Left lung (tissue), 10 donors: ENCODE measurements around the gene ORAI3. TPM values are rescaled to one million over a fixed set of nuclear protein-coding genes. Genes with fewer than 3 reads are reported as not detected.

Experiments
- ATAC-seq: fragments of 200-7000 bp; cut with Tn5 transposase; one replicate; pipeline ENCODE4 v1.9.1; 2020; ENCODE audit warnings: moderate library complexity
- DNase-seq, 4 donors: peaks; one replicate each; pipeline ENCODE4 v3.0.0-alpha.2; 2013 to 2020
- H3K27ac ChIP-seq, 2 donors: fragments of 200-600 bp; sonication (generic) in 1 of 2; one replicate each; pipeline versions ENCODE4 v1.5.0 to v1.8.0; 2020 to 2021
- H3K27me3 ChIP-seq, 2 donors: fragments of 200-600 bp; sonication (generic) in 1 of 2; one replicate each; pipeline versions ENCODE4 v1.5.0 to v1.8.0; 2020 to 2021
- H3K36me3 ChIP-seq, 2 donors: fragments of 200-600 bp; sonication (generic) in 1 of 2; one replicate each; pipeline versions ENCODE4 v1.5.0 to v1.8.0; 2020 to 2021
- H3K4me1 ChIP-seq, 2 donors: fragments of 200-600 bp; one replicate each; pipeline ENCODE4 v1.8.0; 2021
- H3K4me3 ChIP-seq, 2 donors: fragments of 200-600 bp; sonication (generic) in 1 of 2; one replicate each; pipeline versions ENCODE4 v1.5.0 to v1.8.0; 2020 to 2021; ENCODE audit warnings: mild to moderate bottlenecking in 1 of 2
- H3K9me3 ChIP-seq, 2 donors: fragments of 200-600 bp; sonication (generic) in 1 of 2; one replicate each; pipeline versions ENCODE4 v1.5.0 to v1.8.0; 2020 to 2021
- CTCF ChIP-seq, 2 donors: fragments of 200-600 bp; sonication (generic) in 1 of 2; IDR thresholded peaks; one replicate each; pipeline versions ENCODE4 v1.5.0 to v1.8.0; 2021; ENCODE audit warnings: antibody characterized with exemption in 2 of 2
- intact Hi-C, 2 donors: fragments of 100-400 bp; cut with DNase I; formaldehyde crosslinking; loops; one replicate each; pipeline versions ENCODE4 v1.11.2 to v1.14.2; 2022
- polyA plus RNA-seq, 6 donors: library from polyadenylated mRNA; unstranded; fragments of 120-200 nt; gene quantifications; one replicate each; pipeline ENCODE4 v1.2.1, GENCODE V29; 2013; ENCODE audit not compliant: insufficient read length in 6 of 6
- total RNA-seq, 2 donors: library from RNA; stranded (reverse); fragmentation: NEBNext Ultra II Directional; extraction: Animal tissue kit (Norgen Biotek cat#: 25700); gene quantifications; one replicate each; pipeline ENCODE4 v1.2.1, GENCODE V29; 2021
- donor health status: DM: no; HTN: yes; CAD: no.
- donor health status: DM: no; HTN: no; CAD: no.

ORAI3 gene
- total and polyA plus RNA-seq, 8 donors, result 16.9 to 23.2 (median 18.9) TPM

GRCh38 chr16:30989469-30990047, 40.7 kb downstream of the ORAI3 start:
- ATAC-seq, result no peak
- Histone ChIP-seq H3K27ac (no peak overlapping the region), H3K36me3 (peaks cover 0 to 21% of the 10 kb centered on the region in 2 donors), H3K27me3 (peaks cover 0 to 9% of the 10 kb centered on the region in 2 donors), H3K4me1 (peaks cover 5 to 17% of the 10 kb centered on the region in 2 donors), H3K4me3 (no peak overlapping the region), H3K9me3 (no peaks in the 10 kb centered on the region)
- intact Hi-C loops, result loop anchor here in 1 of 2 donors (10.0 kb wide), 2 partner anchors 445 to 875 kb away; no protein-coding TSS in a partner anchor
- no peak for DNase-seq
- no peak for TF ChIP-seq CTCF (IDR thresholded peaks at IDR 0.05)

GRCh38 chr16:30990105-30990504, 41.2 kb downstream of the ORAI3 start:
- H3K4me3 ChIP-seq, result no peak overlapping the region
- H3K9me3 ChIP-seq, result no peaks in the 10 kb centered on the region
- peaks cover 0 to 18% of the 10 kb centered on the region in 2 donors for H3K36me3 ChIP-seq
- intact Hi-C loops, result no loop called here
- ATAC-seq (no peak), DNase-seq (no peak)
- TF ChIP-seq CTCF (IDR thresholded peaks at IDR 0.05), result no peak
- peaks cover 5 to 14% of the 10 kb centered on the region in 2 donors for H3K4me1 ChIP-seq
- peaks cover 0 to 9% of the 10 kb centered on the region in 2 donors for H3K27me3 ChIP-seq
- no peak overlapping the region for H3K27ac ChIP-seq

GRCh38 chr16:30991052-30991451, 42.2 kb downstream of the ORAI3 start:
- Histone ChIP-seq H3K9me3 (no peaks in the 10 kb centered on the region), H3K27me3 (peaks cover 0 to 11% of the 10 kb centered on the region in 2 donors), H3K4me3 (no peak overlapping the region), H3K4me1 (peaks cover 0 to 7% of the 10 kb centered on the region in 2 donors), H3K27ac (no peak overlapping the region), H3K36me3 (peaks cover 0 to 18% of the 10 kb centered on the region in 2 donors)
- no peak for DNase-seq
- intact Hi-C loops, result no loop called here
- TF ChIP-seq CTCF (IDR thresholded peaks at IDR 0.05), result no peak
- ATAC-seq, result no peak

GRCh38 chr16:30992276-30992780, 43.5 kb downstream of the ORAI3 start:
- peaks cover 0 to 24% of the 10 kb centered on the region in 2 donors for H3K27me3 ChIP-seq
- H3K4me1 ChIP-seq, result peaks cover 5 to 15% of the 10 kb centered on the region in 2 donors
- H3K27ac ChIP-seq, result no peak overlapping the region
- H3K9me3 ChIP-seq, result no peaks in the 10 kb centered on the region
- no peak for TF ChIP-seq CTCF (IDR thresholded peaks at IDR 0.05)
- DNase-seq (no peak), ATAC-seq (no peak)
- intact Hi-C loops, result no loop called here
- no peak overlapping the region for H3K4me3 ChIP-seq
- peaks cover 0 to 8% of the 10 kb centered on the region in 2 donors for H3K36me3 ChIP-seq

GRCh38 chr16:30992931-30993816, 44.3 kb downstream of the ORAI3 start:
- no peak for TF ChIP-seq CTCF (IDR thresholded peaks at IDR 0.05)
- peaks cover 7 to 24% of the 10 kb centered on the region in 2 donors for H3K4me1 ChIP-seq
- no peak overlapping the region for H3K4me3 ChIP-seq
- intact Hi-C loops, result no loop called here
- ATAC-seq (no peak), DNase-seq (no peak)
- H3K27me3 ChIP-seq, result peaks cover 0 to 28% of the 10 kb centered on the region in 2 donors
- H3K27ac ChIP-seq, result no peak overlapping the region
- no peaks in the 10 kb centered on the region for H3K9me3 ChIP-seq
- peaks cover 0 to under 1% of the 10 kb centered on the region in 2 donors for H3K36me3 ChIP-seq
